ENCODE measurements around the gene ZFP90. TPM values are rescaled to one million over a fixed set of nuclear protein-coding genes. Genes with fewer than 3 reads are reported as not detected.

Gene ZFP90
- total RNA-seq, 1 experiment from 2014 or later: 14.5 TPM

DNA sequence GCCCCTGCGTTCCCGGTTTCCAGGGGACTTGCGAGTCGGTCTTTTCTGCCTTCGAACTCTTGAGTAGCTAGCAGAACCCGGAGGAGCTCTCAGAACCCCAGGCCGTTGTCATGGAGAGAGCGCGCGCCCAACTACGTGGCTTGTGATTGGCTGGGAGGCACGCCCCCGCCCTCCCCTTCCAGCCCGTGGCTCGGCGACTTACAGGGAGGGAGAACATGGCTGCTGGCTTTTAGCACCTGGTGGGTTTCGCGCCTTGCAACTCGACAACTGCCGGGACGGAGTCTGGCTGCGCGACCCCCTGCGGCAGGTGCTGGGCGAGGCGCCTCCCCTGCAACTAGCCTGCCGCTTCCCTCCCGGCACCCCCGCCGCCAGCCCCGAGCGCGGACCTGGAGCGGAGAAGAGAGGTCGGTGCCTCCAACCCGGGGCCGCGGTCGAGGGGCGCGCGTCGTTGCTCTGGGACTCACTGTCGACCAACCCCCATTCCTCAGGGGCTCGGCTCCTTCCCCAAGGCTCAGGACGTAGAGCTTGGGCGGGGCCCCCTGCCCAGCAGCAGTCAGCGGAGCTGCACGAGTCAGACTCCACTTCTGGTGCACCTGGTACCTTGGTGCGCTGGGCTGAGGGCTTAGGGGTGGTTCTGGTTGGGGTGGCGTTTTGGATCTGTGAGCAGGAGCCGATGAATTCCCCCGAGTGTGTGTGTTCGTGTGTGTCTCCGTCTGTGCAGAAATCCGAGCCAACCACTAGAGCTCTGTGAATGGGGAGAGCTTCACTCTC, 9.0 kb upstream of the ZFP90 start:
- Histone ChIP-seq H3K9me3 (ENCODE audit: insufficient read depth, low read depth) (peaks cover 7% of the 10 kb centered on the region), H3K9me2 (ENCODE audit: insufficient read depth) (no peaks in the 10 kb centered on the region), H3K79me2 (ENCODE audit: low read depth) (no peaks in the 10 kb centered on the region), H2AFZ (peak overlapping the region; percentile 98), H3K4me2 (peak overlapping the region; percentile 81), H3F3A (ENCODE audit: insufficient read depth, low read depth) (peaks cover 8% of the 10 kb centered on the region; the same call in 1 of the 2 replicates), H3K27ac (no peak overlapping the region), H3K4me1 (replicated peaks; ENCODE audit: insufficient read depth) (peaks cover 10% of the 10 kb centered on the region), H3K27me3 (ENCODE audit: insufficient read depth, low read depth) (no peaks in the 10 kb centered on the region), H3K36me3 (ENCODE audit: low read depth) (no peaks in the 10 kb centered on the region), H4K20me1 (ENCODE audit: insufficient read depth) (no peaks in the 10 kb centered on the region), H3K4me3 (peak overlapping the region; percentile 81)
- TF ChIP-seq, protein P1, sequence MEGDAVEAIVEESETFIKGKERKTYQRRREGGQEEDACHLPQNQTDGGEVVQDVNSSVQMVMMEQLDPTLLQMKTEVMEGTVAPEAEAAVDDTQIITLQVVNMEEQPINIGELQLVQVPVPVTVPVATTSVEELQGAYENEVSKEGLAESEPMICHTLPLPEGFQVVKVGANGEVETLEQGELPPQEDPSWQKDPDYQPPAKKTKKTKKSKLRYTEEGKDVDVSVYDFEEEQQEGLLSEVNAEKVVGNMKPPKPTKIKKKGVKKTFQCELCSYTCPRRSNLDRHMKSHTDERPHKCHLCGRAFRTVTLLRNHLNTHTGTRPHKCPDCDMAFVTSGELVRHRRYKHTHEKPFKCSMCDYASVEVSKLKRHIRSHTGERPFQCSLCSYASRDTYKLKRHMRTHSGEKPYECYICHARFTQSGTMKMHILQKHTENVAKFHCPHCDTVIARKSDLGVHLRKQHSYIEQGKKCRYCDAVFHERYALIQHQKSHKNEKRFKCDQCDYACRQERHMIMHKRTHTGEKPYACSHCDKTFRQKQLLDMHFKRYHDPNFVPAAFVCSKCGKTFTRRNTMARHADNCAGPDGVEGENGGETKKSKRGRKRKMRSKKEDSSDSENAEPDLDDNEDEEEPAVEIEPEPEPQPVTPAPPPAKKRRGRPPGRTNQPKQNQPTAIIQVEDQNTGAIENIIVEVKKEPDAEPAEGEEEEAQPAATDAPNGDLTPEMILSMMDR (conservative IDR thresholded peaks at IDR 0.05): no peak
- no peak for TF ChIP-seq EZH2 (IDR thresholded peaks at IDR 0.05; ENCODE audit: low read depth)
- intact Hi-C loops (cut with micrococcal nuclease; ENCODE audit: unreplicated experiment): loop anchor here (2.0 to 5.0 kb wide), 4 partner anchors 63 to 603 kb away; partner anchors contain the start of genes CHTF8, TANGO6 and UTP4
- POLR2A ChIA-PET (ENCODE audit: unreplicated experiment): no interaction called here
- no TSS peak for BruUV-seq (replicated peaks)
- peak; percentile 55 to 72 for DNase-seq
- CTCF ChIA-PET: interaction anchor here (0.5 to 0.6 kb wide), 2 partner anchors 9 to 60 kb away, joined by 3 read pairs; partner anchors contain the start of gene ZFP90

DNA sequence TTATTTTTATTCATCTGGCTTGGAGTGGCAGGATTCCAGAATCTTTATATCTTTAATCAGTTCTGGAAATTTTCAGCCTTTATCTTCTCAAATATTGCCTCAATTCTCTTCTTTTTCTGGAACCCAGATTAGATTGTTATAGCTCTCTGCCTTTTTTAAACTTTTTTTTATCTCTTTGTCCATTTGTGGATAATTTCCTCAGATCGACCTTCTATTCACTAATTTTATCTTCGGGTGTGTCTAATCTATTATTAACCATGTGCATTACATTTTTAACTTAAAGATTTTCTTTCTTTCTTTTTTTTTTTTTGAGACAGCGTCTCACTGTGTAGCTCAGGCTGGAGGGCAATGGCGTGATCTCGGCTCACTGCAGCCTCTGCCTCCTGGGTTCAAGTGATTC, 5.2 kb upstream of the ZFP90 start:
- intact Hi-C loops (cut with micrococcal nuclease; ENCODE audit: unreplicated experiment): no loop called here
- ChIA-PET POLR2A (ENCODE audit: unreplicated experiment) (no interaction called here), CTCF (no interaction called here)
- Histone ChIP-seq H3F3A (ENCODE audit: insufficient read depth, low read depth) (peaks cover 6% of the 10 kb centered on the region; the same call in 1 of the 2 replicates), H3K4me2 (no peak overlapping the region), H2AFZ (no peak overlapping the region), H3K4me1 (replicated peaks; ENCODE audit: insufficient read depth) (peaks cover 7% of the 10 kb centered on the region), H3K27me3 (ENCODE audit: insufficient read depth, low read depth) (no peaks in the 10 kb centered on the region), H3K9me2 (ENCODE audit: insufficient read depth) (no peaks in the 10 kb centered on the region), H3K36me3 (ENCODE audit: low read depth) (no peaks in the 10 kb centered on the region), H3K9me3 (ENCODE audit: insufficient read depth, low read depth) (peaks cover 7% of the 10 kb centered on the region), H3K4me3 (no peak overlapping the region), H4K20me1 (ENCODE audit: insufficient read depth) (no peaks in the 10 kb centered on the region), H3K27ac (no peak overlapping the region), H3K79me2 (ENCODE audit: low read depth) (no peaks in the 10 kb centered on the region)
- TF ChIP-seq, protein P1 (conservative IDR thresholded peaks at IDR 0.05): no peak
- TF ChIP-seq EZH2 (IDR thresholded peaks at IDR 0.05; ENCODE audit: low read depth): no peak
- DNase-seq: no peak
- no TSS peak for BruUV-seq (replicated peaks)

DNA sequence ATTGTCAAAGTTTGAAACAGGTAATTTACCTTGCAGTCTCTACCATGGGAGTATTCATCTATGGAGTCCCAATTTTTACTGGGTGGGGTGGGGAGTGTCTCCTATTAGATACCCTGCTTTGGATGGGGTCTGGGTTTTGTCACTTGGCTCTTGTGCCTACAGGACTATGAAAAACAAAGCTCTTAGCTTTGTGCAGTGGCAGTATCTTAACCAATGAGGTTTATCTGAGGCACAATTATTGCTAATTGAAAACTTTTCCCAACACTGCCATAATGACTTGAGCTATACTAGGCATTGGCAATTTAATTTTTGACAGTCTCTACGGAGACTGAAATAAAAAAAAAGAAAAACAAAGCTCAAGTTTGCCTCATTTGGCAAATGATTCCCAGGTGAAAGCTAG, 3.8 kb upstream of the ZFP90 start:
- CTCF ChIA-PET: no interaction called here
- no peak overlapping the region for H3K4me3 ChIP-seq
- no peak for DNase-seq

More for the DNA sequence above, 3.8 kb upstream of the ZFP90 start:
- BruUV-seq (replicated peaks): no TSS peak
- intact Hi-C loops (cut with micrococcal nuclease; ENCODE audit: unreplicated experiment): no loop called here
- Histone ChIP-seq H3K27ac (no peak overlapping the region), H3K4me2 (no peak overlapping the region), H3K27me3 (ENCODE audit: insufficient read depth, low read depth) (no peaks in the 10 kb centered on the region), H3K4me1 (replicated peaks; ENCODE audit: insufficient read depth) (peaks cover 7% of the 10 kb centered on the region; the same call in 1 of the 2 replicates), H3F3A (ENCODE audit: insufficient read depth, low read depth) (no peaks in the 10 kb centered on the region), H3K9me3 (ENCODE audit: insufficient read depth, low read depth) (peaks cover 7% of the 10 kb centered on the region), H3K79me2 (ENCODE audit: low read depth) (no peaks in the 10 kb centered on the region), H4K20me1 (ENCODE audit: insufficient read depth) (no peaks in the 10 kb centered on the region), H2AFZ (no peak overlapping the region), H3K9me2 (ENCODE audit: insufficient read depth) (no peaks in the 10 kb centered on the region), H3K36me3 (ENCODE audit: low read depth) (no peaks in the 10 kb centered on the region)
- TF ChIP-seq, protein P1 (conservative IDR thresholded peaks at IDR 0.05): no peak
- no peak for TF ChIP-seq EZH2 (IDR thresholded peaks at IDR 0.05; ENCODE audit: low read depth)
- POLR2A ChIA-PET (ENCODE audit: unreplicated experiment): no interaction called here

Measured in PC-9 (cell line).